ENCODE measurements around the gene DHX29.

- no peak for TF ChIP-seq CTCF (IDR thresholded peaks at IDR 0.05)
- TF ChIP-seq POLR2A (IDR thresholded peaks at IDR 0.05) = no peak
Measured at GRCh38 chr5:55356896-55357295, 49.4 kb upstream of the DHX29 start.

Measured in gastroesophageal sphincter (tissue), 3 donors.